Breast epithelium (tissue), 4 donors: ENCODE results near the gene VEGFC. TPM values are rescaled to one million over a fixed set of nuclear protein-coding genes. Genes with fewer than 3 reads are reported as not detected.
A peak's percentile ranks its signal among the peaks of the same experiment; 100 is the strongest.

ENCODE experiments used
- DNase-seq, 2 donors: peaks; one replicate each; pipeline ENCODE4 v3.0.0-alpha.2; 2019; ENCODE audit warnings: low spot score in 2 of 2
- H3K27ac ChIP-seq, 2 donors: fragments of 200-600 bp; sonication (generic) in 1 of 2; one replicate each; pipeline ENCODE4 v1.5.1; 2016 to 2019; ENCODE audit warnings: mild to moderate bottlenecking in 1 of 2
- H3K27me3 ChIP-seq, 2 donors: fragments of 200-600 bp; sonication (generic) in 1 of 2; one replicate each; pipeline versions ENCODE4 v1.5.1 to v1.6.0; 2017 to 2019; ENCODE audit warnings: control low read depth in 1 of 2, mild to moderate bottlenecking in 1 of 2
- H3K36me3 ChIP-seq: fragments of 200-600 bp; one replicate; pipeline ENCODE4 v1.5.1; 2019
- H3K4me1 ChIP-seq, 2 donors: fragments of 200-600 bp; sonication (generic); one replicate each; pipeline ENCODE4 v1.5.1; 2016 to 2019; ENCODE audit warnings: control low read depth in 1 of 2
- H3K4me3 ChIP-seq, 3 donors: fragments of 200-600 bp; sonication (generic); 1 replicate in 2 of 3; 2 replicates in 1 of 3; pipeline ENCODE4 v1.5.1; 2016 to 2019; ENCODE audit warnings: mild to moderate bottlenecking in 3 of 3, moderate library complexity in 2 of 3
- H3K9me3 ChIP-seq, 2 donors: fragments of 200-600 bp; sonication (generic) in 1 of 2; one replicate each; pipeline ENCODE4 v1.5.1; 2016 to 2019; ENCODE audit warnings: control low read depth in 1 of 2
- POLR2A ChIP-seq: fragments of 450-650 bp; IDR thresholded peaks from one replicate; pipeline ENCODE4 v1.6.1; 2016; ENCODE audit warnings: antibody characterized with exemption, mild to moderate bottlenecking, moderate library complexity
- POLR2AphosphoS5 ChIP-seq, 3 donors: sonication (generic); formaldehyde crosslinking; IDR thresholded peaks; one replicate each; pipeline ENCODE4 v1.6.1; 2017; ENCODE audit warnings: antibody characterized with exemption in 3 of 3
- intact Hi-C: fragments of 100-400 bp; cut with DNase I; formaldehyde crosslinking; loops from one replicate; pipeline ENCODE4 v1.15.1; 2023; ENCODE audit warnings: low total_unique reads
- total RNA-seq, 3 donors: library from RNA; depleted of rRNA; stranded (reverse); fragments of >200 nt; gene quantifications; one replicate each; pipeline ENCODE4 v1.1.0, GENCODE V29; 2016
- TF ChIP-seq, protein P1 (sequence below), 3 donors: fragments of 450-650 bp; IDR thresholded peaks; one replicate each; pipeline ENCODE4 v1.5.1; 2016 to 2017; ENCODE audit warnings: antibody characterized with exemption in 3 of 3, mild to moderate bottlenecking in 3 of 3, moderate library complexity in 3 of 3

Gene VEGFC
- total RNA-seq, 3 donors from 2014 or later = 6.9 to 17.0 (median 11.2) TPM

DNA sequence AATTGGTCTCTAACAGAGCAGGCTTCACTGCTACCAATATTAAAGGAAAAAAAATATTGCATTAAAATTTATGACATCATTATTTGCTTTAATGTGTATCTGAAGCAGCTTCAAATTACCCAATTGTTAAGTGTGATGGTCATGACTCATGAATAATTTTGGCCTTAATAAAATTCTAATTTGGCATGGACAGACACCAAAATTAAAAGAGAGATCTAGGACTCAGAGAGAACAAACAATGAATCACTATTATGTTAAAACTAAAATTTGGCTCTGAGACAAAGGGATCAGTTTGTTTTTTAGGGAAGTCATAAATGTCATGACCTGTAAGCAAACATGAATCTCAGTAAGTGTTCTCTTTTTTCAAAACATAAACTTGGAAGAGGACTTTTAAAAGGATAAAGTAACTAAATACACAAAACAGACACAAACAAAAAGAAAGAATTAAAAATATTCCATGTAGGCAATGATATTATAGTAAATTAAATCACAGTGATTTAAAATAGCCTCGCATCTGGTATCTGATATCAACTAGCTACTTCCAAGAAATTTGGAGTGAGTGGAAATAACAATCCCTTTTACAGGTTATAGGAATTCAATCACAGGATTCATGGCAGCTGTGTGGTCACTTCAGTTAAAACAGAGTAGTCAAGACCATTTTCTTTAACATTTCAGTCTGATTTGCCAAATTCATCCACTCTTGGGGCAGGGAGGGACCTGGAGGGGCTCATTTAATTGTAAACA, 11.6 kb downstream of the VEGFC start:
- Histone ChIP-seq H3K4me1 (peaks cover 0 to 9% of the 10 kb centered on the region in 2 donors), H3K36me3 (no peaks in the 10 kb centered on the region), H3K9me3 (no peaks in the 10 kb centered on the region), H3K27me3 (no peaks in the 10 kb centered on the region), H3K4me3 (no peak overlapping the region), H3K27ac (peak overlapping the region; percentile 74 to 86)
- intact Hi-C loops = no loop called here
- TF ChIP-seq POLR2AphosphoS5 (IDR thresholded peaks at IDR 0.05) = no peak
- TF ChIP-seq, protein P1, sequence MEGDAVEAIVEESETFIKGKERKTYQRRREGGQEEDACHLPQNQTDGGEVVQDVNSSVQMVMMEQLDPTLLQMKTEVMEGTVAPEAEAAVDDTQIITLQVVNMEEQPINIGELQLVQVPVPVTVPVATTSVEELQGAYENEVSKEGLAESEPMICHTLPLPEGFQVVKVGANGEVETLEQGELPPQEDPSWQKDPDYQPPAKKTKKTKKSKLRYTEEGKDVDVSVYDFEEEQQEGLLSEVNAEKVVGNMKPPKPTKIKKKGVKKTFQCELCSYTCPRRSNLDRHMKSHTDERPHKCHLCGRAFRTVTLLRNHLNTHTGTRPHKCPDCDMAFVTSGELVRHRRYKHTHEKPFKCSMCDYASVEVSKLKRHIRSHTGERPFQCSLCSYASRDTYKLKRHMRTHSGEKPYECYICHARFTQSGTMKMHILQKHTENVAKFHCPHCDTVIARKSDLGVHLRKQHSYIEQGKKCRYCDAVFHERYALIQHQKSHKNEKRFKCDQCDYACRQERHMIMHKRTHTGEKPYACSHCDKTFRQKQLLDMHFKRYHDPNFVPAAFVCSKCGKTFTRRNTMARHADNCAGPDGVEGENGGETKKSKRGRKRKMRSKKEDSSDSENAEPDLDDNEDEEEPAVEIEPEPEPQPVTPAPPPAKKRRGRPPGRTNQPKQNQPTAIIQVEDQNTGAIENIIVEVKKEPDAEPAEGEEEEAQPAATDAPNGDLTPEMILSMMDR (IDR thresholded peaks at IDR 0.05) = no peak
- TF ChIP-seq POLR2A = no peak
- no peak for DNase-seq

DNA sequence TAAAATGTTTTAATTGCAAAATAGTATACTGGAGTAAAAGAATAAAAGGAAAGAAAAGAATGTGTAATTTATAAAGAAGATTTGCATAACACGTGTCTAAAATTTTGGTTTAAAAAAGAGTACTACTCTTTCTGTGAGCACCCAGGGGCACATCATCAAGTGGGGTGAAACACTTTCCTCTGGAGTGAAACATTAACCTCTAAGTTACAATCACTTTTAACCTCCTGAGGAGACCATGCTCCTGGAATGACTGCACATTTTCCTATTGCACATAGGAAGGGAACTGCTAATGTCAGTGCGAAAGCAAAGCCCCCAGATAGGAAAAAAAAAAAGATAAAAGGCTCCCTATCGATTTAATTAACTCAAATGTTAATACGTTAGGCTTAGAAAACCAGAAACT, 13.3 kb downstream of the VEGFC start:
- Histone ChIP-seq H3K36me3 (no peaks in the 10 kb centered on the region), H3K27me3 (no peaks in the 10 kb centered on the region), H3K4me1 (peaks cover 0 to 9% of the 10 kb centered on the region in 2 donors), H3K4me3 (no peak overlapping the region), H3K27ac (no peak overlapping the region), H3K9me3 (no peaks in the 10 kb centered on the region)
- TF ChIP-seq POLR2A (no peak), POLR2AphosphoS5 (IDR thresholded peaks at IDR 0.05) (no peak)
- TF ChIP-seq, protein P1 (IDR thresholded peaks at IDR 0.05) = no peak
- intact Hi-C loops = no loop called here
- DNase-seq = no peak

DNA sequence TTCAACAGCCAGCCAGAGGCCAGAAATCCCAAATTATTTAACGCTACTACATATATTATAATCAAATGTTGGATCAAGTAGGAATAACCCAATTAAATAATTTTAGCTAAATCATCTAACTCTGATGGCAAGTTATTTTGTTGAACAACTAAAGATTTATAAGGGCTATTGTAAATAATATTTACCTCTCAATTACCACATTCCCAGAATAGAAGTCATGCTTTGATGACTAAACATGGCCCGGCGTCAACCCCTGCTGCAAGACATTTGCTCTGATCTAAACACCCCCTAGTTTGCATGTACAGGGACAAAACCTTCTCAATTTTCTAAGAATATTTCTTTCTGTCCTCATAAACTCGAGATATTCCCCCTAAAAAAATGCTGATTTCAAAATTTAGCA, 14.2 kb downstream of the VEGFC start:
- intact Hi-C loops = no loop called here
- Histone ChIP-seq H3K36me3 (no peaks in the 10 kb centered on the region), H3K9me3 (no peaks in the 10 kb centered on the region), H3K4me3 (no peak overlapping the region), H3K27me3 (no peaks in the 10 kb centered on the region), H3K4me1 (peaks cover 0 to 9% of the 10 kb centered on the region in 2 donors), H3K27ac (peak overlapping the region in 1 of 2 donors; percentile 32)
- TF ChIP-seq, protein P1 (IDR thresholded peaks at IDR 0.05) = no peak
- TF ChIP-seq POLR2AphosphoS5 (IDR thresholded peaks at IDR 0.05) (no peak), POLR2A (no peak)
- DNase-seq = no peak

DNA sequence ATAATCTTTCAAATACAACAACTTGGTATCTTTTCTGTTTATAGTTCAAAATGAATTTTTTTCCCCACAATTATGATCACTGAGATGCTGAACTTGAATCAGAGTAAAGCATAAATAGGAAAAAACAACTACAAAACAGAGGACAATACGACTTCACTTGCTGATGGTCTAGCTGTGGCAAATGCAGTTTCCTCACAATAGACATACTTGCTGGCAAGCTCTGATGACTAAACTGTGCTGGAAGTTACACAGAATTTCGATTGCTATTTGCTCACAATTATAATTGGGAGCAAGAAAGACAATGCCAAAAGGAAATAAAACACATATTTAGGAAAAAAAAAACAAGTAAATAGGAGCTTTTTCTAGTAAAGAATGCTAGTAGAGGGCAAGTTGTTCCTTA, 14.7 kb downstream of the VEGFC start:
- no peak overlapping the region for H3K27ac ChIP-seq
- peaks cover 0 to 9% of the 10 kb centered on the region in 2 donors for H3K4me1 ChIP-seq
- no peak overlapping the region for H3K4me3 ChIP-seq
- no peaks in the 10 kb centered on the region for H3K36me3 ChIP-seq
- TF ChIP-seq, protein P1 (IDR thresholded peaks at IDR 0.05) = no peak
- TF ChIP-seq POLR2A = no peak
- TF ChIP-seq POLR2AphosphoS5 (IDR thresholded peaks at IDR 0.05) = no peak
- no peaks in the 10 kb centered on the region for H3K9me3 ChIP-seq
- intact Hi-C loops = no loop called here
- H3K27me3 ChIP-seq = no peaks in the 10 kb centered on the region
- no peak for DNase-seq

DNA sequence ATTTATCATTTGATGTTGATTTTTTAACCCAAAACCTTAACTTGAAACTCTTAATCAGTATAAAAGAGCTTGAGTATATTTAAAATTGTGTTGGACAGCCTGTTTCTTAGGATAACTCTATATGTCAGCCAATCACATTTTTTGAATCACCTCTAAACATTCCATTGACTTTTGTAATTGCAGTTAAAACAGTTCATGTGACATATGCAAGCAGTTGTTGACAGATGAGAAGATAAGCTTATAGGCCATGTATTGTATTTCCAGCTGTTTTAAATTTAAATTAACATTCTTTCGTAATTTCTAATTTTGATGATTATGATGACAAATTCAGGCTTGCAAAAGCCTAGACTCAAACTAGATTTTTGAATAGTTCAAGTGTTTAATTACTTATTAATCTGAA, 17.4 kb downstream of the VEGFC start:
- Histone ChIP-seq H3K4me1 (no peaks in the 10 kb centered on the region), H3K9me3 (no peaks in the 10 kb centered on the region), H3K27me3 (no peaks in the 10 kb centered on the region), H3K4me3 (no peak overlapping the region), H3K27ac (no peak overlapping the region), H3K36me3 (no peaks in the 10 kb centered on the region)
- DNase-seq = no peak
- intact Hi-C loops = no loop called here
- no peak for TF ChIP-seq POLR2A
- TF ChIP-seq, protein P1 (IDR thresholded peaks at IDR 0.05) = no peak
- no peak for TF ChIP-seq POLR2AphosphoS5 (IDR thresholded peaks at IDR 0.05)
